DOHH2 (cell line): Measurements from ENCODE around the gene SLC18B1.

Experiments used
- H3F3A ChIP-seq: fragments of 200-600 bp; sonication (generic), shearing (Covaris generic); 2 replicates; pipeline ENCODE4 v1.6.0; 2016; ENCODE audit warnings: antibody characterized with exemption, mild to moderate bottlenecking; ENCODE audit not compliant: control insufficient read depth, insufficient read depth
- H3K27ac ChIP-seq: fragments of 200-600 bp; sonication (generic); 2 replicates; pipeline ENCODE4 v1.5.1; 2014; ENCODE audit warnings: low read depth, mild to moderate bottlenecking, low read length, moderate library complexity
- H3K27me3 ChIP-seq: fragments of 200-600 bp; sonication (generic); 2 replicates; pipeline ENCODE4 v1.6.1; 2014; ENCODE audit warnings: mild to moderate bottlenecking, low read length, mixed read lengths; ENCODE audit not compliant: control insufficient read depth
- H3K36me3 ChIP-seq: fragments of 200-600 bp; sonication (generic); 2 replicates; pipeline ENCODE4 v1.6.1; 2014; ENCODE audit warnings: mild to moderate bottlenecking, low read length, moderate library complexity, mixed read lengths; ENCODE audit not compliant: control insufficient read depth
- H3K4me1 ChIP-seq: fragments of 200-600 bp; sonication (generic); 2 replicates; pipeline ENCODE4 v1.6.1; 2014; ENCODE audit warnings: mild to moderate bottlenecking, low read length, mixed read lengths; ENCODE audit not compliant: control insufficient read depth
- H3K4me2 ChIP-seq: fragments of 200-600 bp; sonication (generic); 2 replicates; pipeline ENCODE4 v1.6.0; 2014; ENCODE audit warnings: mild to moderate bottlenecking, low read length, moderate library complexity
- H3K4me3 ChIP-seq: fragments of 200-600 bp; sonication (generic); 2 replicates; pipeline ENCODE4 v1.5.1; 2014; ENCODE audit warnings: mild to moderate bottlenecking, low read length, mixed read lengths
- H3K79me2 ChIP-seq: fragments of 200-600 bp; sonication (generic); 2 replicates; pipeline ENCODE4 v1.6.1; 2014; ENCODE audit warnings: mild to moderate bottlenecking, low read length, mixed read lengths; ENCODE audit not compliant: control insufficient read depth
- H3K9me2 ChIP-seq: fragments of 200-600 bp; sonication (generic); replicated peaks from 2 replicates; pipeline ENCODE4 v1.6.1; 2014; ENCODE audit warnings: mild to moderate bottlenecking, low read length, mixed read lengths; ENCODE audit not compliant: control insufficient read depth
- H3K9me3 ChIP-seq: fragments of 200-600 bp; sonication (generic); 2 replicates; pipeline ENCODE4 v1.6.1; 2014; ENCODE audit warnings: antibody characterized with exemption, low read length, mixed read lengths; ENCODE audit not compliant: control insufficient read depth, insufficient read depth
- H4K20me1 ChIP-seq: fragments of 200-600 bp; sonication (generic); 2 replicates; pipeline ENCODE4 v1.6.0; 2014; ENCODE audit warnings: low read depth, mild to moderate bottlenecking, antibody characterized with exemption, low read length, moderate library complexity; ENCODE audit not compliant: control insufficient read depth, insufficient read depth
- EZH2phosphoT487 ChIP-seq: fragments of 200-600 bp; sonication (generic); IDR thresholded peaks from 2 replicates; pipeline ENCODE4 v1.6.1; 2017; ENCODE audit warnings: borderline replicate concordance, mild to moderate bottlenecking, antibody characterized with exemption, low read length, moderate library complexity, mixed read lengths
- TF ChIP-seq, protein P1 (sequence below): fragments of 200-600 bp; sonication (generic); IDR thresholded peaks from one replicate; pipeline ENCODE4 v1.5.1; 2014; ENCODE audit warnings: antibody characterized with exemption, mild to moderate bottlenecking, low read depth, low read length; ENCODE audit not compliant: poor library complexity, severe bottlenecking

Gene SLC18B1

DNA sequence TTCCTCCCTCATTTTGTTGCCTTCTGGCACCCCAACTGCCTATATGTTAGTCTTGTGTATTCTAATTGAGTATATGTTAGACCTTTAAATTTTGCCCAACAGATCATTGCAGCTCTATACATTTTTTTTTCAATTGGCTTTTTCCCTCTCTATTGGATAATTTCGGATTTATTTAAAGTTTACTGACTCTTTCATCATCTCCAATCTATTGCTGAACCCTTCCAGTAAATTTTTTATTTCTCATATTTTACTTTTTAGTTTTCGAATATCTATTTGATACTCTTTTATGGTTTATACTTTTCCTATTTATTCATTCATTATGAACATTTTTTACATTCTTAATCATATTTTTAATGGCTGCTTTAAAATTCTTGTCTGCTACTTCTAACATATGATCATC, 7.1 kb upstream of the SLC18B1 start:
- H4K20me1 ChIP-seq = no peaks in the 10 kb centered on the region
- H3K27me3 ChIP-seq = no peaks in the 10 kb centered on the region; the same call in 1 of the 2 replicates
- H3K27ac ChIP-seq = no peak overlapping the region
- H3K4me1 ChIP-seq = no peaks in the 10 kb centered on the region
- TF ChIP-seq, protein P1, sequence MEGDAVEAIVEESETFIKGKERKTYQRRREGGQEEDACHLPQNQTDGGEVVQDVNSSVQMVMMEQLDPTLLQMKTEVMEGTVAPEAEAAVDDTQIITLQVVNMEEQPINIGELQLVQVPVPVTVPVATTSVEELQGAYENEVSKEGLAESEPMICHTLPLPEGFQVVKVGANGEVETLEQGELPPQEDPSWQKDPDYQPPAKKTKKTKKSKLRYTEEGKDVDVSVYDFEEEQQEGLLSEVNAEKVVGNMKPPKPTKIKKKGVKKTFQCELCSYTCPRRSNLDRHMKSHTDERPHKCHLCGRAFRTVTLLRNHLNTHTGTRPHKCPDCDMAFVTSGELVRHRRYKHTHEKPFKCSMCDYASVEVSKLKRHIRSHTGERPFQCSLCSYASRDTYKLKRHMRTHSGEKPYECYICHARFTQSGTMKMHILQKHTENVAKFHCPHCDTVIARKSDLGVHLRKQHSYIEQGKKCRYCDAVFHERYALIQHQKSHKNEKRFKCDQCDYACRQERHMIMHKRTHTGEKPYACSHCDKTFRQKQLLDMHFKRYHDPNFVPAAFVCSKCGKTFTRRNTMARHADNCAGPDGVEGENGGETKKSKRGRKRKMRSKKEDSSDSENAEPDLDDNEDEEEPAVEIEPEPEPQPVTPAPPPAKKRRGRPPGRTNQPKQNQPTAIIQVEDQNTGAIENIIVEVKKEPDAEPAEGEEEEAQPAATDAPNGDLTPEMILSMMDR = no peak
- no peak for TF ChIP-seq EZH2phosphoT487
- no peaks in the 10 kb centered on the region for H3F3A ChIP-seq
- H3K9me3 ChIP-seq = no peaks in the 10 kb centered on the region
- no peaks in the 10 kb centered on the region for H3K79me2 ChIP-seq
- H3K9me2 ChIP-seq = no peaks in the 10 kb centered on the region
- no peaks in the 10 kb centered on the region for H3K36me3 ChIP-seq
- no peak overlapping the region for H3K4me3 ChIP-seq
- no peak overlapping the region for H3K4me2 ChIP-seq

DNA sequence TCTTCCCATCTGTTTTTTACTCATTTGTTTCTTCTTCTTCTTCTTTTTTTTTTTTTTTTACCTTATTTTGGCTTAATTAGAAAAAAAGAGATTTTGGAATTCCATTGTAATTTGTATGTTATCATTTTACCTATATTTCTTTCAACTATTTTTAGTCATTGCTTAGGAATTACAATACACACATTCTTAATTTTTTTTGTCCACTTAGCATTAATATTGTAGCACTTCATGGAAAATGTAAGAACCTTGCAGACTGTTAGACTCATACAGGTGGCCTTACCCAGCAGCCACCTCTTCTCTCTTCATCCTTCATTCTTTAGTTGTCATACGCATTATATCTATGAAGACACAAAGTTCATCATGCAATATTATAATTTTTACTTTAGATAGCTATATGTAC, 5.8 kb upstream of the SLC18B1 start:
- Histone ChIP-seq H3K27ac (no peak overlapping the region), H4K20me1 (no peaks in the 10 kb centered on the region), H3K36me3 (no peaks in the 10 kb centered on the region), H3K9me2 (no peaks in the 10 kb centered on the region), H3F3A (no peaks in the 10 kb centered on the region), H3K9me3 (no peaks in the 10 kb centered on the region), H3K4me2 (no peak overlapping the region), H3K79me2 (no peaks in the 10 kb centered on the region), H3K27me3 (no peaks in the 10 kb centered on the region), H3K4me3 (no peak overlapping the region), H3K4me1 (no peaks in the 10 kb centered on the region)
- TF ChIP-seq, protein P1 = no peak
- TF ChIP-seq EZH2phosphoT487 = no peak

DNA sequence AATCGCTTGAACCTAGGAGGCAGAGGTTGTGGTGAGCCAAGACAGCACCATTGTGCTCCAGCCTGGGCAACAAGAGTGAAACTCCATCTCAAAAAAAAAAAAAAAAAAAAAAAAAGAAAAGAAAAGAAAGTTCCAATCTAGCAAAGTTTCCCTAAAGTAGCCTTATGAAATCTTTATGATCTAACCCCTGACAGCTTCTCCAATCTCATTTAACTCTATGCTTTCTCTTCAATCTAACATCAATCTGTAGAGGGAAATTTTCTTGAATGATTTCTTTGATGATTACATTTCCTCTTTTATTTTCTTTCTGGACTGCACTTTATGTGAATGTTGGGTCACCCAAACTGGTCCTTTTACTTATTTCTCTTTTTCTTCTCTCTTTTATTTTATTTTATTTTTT, 2.2 kb upstream of the SLC18B1 start:
- Histone ChIP-seq H3K4me2 (no peak overlapping the region), H3K36me3 (no peaks in the 10 kb centered on the region), H4K20me1 (no peaks in the 10 kb centered on the region), H3K27me3 (no peaks in the 10 kb centered on the region), H3K4me3 (no peak overlapping the region), H3K4me1 (peaks cover 13% of the 10 kb centered on the region), H3K9me2 (no peaks in the 10 kb centered on the region), H3K27ac (no peak overlapping the region), H3K9me3 (no peaks in the 10 kb centered on the region), H3F3A (peaks cover 18% of the 10 kb centered on the region), H3K79me2 (no peaks in the 10 kb centered on the region)
- TF ChIP-seq EZH2phosphoT487 = no peak
- TF ChIP-seq, protein P1 = no peak
